SK-N-SH (cell line): ENCODE data around the gene TLDC2. TPM values are rescaled to one million over a fixed set of nuclear protein-coding genes. Genes with fewer than 3 reads are reported as not detected.
"Not testable (repeated sequence)": the region's sequence is repeated elsewhere in the genome, so short reads cannot be mapped to it uniquely, and the experiment has no call there.

Experiments
- CTCF ChIA-PET: fragments of 300-600, 350-600 bp; formaldehyde crosslinking; extraction: SDS; loops from one replicate; lab custom pipeline; 2021; lab: Yijun Ruan, JAX
- POLR2A ChIA-PET: fragments of 350-600 bp; sonication (Branson Sonifier 250); formaldehyde crosslinking; extraction: SDS; loops from one replicate; lab custom pipeline; 2020; ENCODE audit warnings: antibody characterized with exemption, inconsistent platforms; lab: Yijun Ruan, JAX
- DNase-seq: peaks from one replicate; pipeline ENCODE4 v3.0.0; 2012
- H2AFZ ChIP-seq: fragments of 200-600 bp; sonication (generic); 2 replicates; pipeline ENCODE4 v1.8.1; 2016; ENCODE audit warnings: antibody characterized with exemption, mild to moderate bottlenecking, low read depth
- H3F3A ChIP-seq: fragments of 200-600 bp; sonication (generic); replicated peaks from 2 replicates; pipeline ENCODE3; 2016; ENCODE audit warnings: antibody characterized with exemption, mild to moderate bottlenecking; ENCODE audit not compliant: insufficient read depth
- H3K27ac ChIP-seq, 2 experiments: fragments of 200-500 bp in 1 of 2; fragments of 200-600 bp in 1 of 2; sonication (Bioruptor generic) in 1 of 2; sonication (generic), shearing (Covaris generic) in 1 of 2; 2 replicates each; pipeline versions ENCODE4 v1.5.1 to v1.6.1; 2014 to 2016; ENCODE audit warnings: low read depth in 2 of 2, inconsistent platforms in 1 of 2, low read length in 1 of 2, mild to moderate bottlenecking in 1 of 2, mixed read lengths in 1 of 2
- H3K27me3 ChIP-seq: fragments of 200-600 bp; sonication (generic), shearing (Covaris generic); 2 replicates; pipeline ENCODE4 v1.6.1; 2016; ENCODE audit warnings: mixed run types; ENCODE audit not compliant: insufficient read depth
- H3K36me3 ChIP-seq, 2 experiments: fragments of 200-500 bp in 1 of 2; fragments of 200-600 bp in 1 of 2; sonication (Bioruptor generic) in 1 of 2; sonication (generic) in 1 of 2; replicated peaks in 1 of 2; 2 replicates each; pipeline versions ENCODE3 to v1.5.1; 2014 to 2016; ENCODE audit warnings: low read length in 1 of 2, mild to moderate bottlenecking in 1 of 2; ENCODE audit not compliant: insufficient read depth in 2 of 2, control insufficient read depth in 1 of 2
- H3K4me1 ChIP-seq, 2 experiments: fragments of 200-500 bp in 1 of 2; fragments of 200-600 bp in 1 of 2; sonication (Bioruptor generic) in 1 of 2; sonication (generic), shearing (Covaris generic) in 1 of 2; 2 replicates each; pipeline versions ENCODE4 v1.5.1 to v1.6.1; 2014 to 2016; ENCODE audit warnings: low read depth in 1 of 2, low read length in 1 of 2, mixed run types in 1 of 2; ENCODE audit not compliant: insufficient read depth in 2 of 2, control insufficient read depth in 1 of 2
- H3K4me2 ChIP-seq: fragments of 200-600 bp; sonication (generic), shearing (Covaris generic); 2 replicates; pipeline ENCODE4 v1.6.1; 2017; ENCODE audit warnings: mixed run types
- H3K4me3 ChIP-seq, 2 experiments: fragments of 200-500 bp in 1 of 2; fragments of 200-600 bp in 1 of 2; sonication (Bioruptor generic) in 1 of 2; sonication (generic), shearing (Covaris generic) in 1 of 2; 2 replicates each; pipeline versions ENCODE4 v1.5.1 to v1.8.1; 2014 to 2016; ENCODE audit warnings: low read depth in 2 of 2, inconsistent platforms in 1 of 2, low read length in 1 of 2, mild to moderate bottlenecking in 1 of 2, mixed read lengths in 1 of 2, moderate library complexity in 1 of 2
- H3K79me2 ChIP-seq: fragments of 200-600 bp; sonication (generic); 2 replicates; pipeline ENCODE4 v1.8.1; 2017; ENCODE audit warnings: mild to moderate bottlenecking; ENCODE audit not compliant: insufficient read depth
- H3K9ac ChIP-seq: fragments of 200-600 bp; sonication (generic); 2 replicates; pipeline ENCODE4 v1.6.1; 2017; ENCODE audit warnings: mixed run types
- H3K9me2 ChIP-seq: fragments of 200-600 bp; sonication (generic); 2 replicates; pipeline ENCODE4 v1.6.1; 2017; ENCODE audit warnings: mixed run types
- H3K9me3 ChIP-seq: fragments of 200-600 bp; sonication (generic); 2 replicates; pipeline ENCODE4 v1.6.1; 2017; ENCODE audit warnings: mixed run types, mild to moderate bottlenecking, moderate library complexity
- H4K20me1 ChIP-seq: fragments of 200-600 bp; sonication (generic); 2 replicates; pipeline ENCODE4 v1.6.1; 2017; ENCODE audit warnings: mild to moderate bottlenecking, mixed run types; ENCODE audit not compliant: insufficient read depth
- CHD2 ChIP-seq: fragments of 150-350 bp; IDR thresholded peaks from 2 replicates; pipeline ENCODE4 v1.6.1; 2018; ENCODE audit warnings: low read length; ENCODE audit not compliant: partially characterized antibody
- ELF1 ChIP-seq: IDR thresholded peaks from 2 replicates; pipeline ENCODE4 v1.4.0; 2012
- EP300 ChIP-seq, 2 experiments: IDR thresholded peaks; 2 replicates each; pipeline versions ENCODE4 v1.4.0 to v1.6.1; 2012; ENCODE audit warnings: borderline replicate concordance in 1 of 2, low read depth in 1 of 2, low read length in 1 of 2
- FOSL2 ChIP-seq: IDR thresholded peaks from 2 replicates; pipeline ENCODE4 v1.4.0; 2012; ENCODE audit warnings: low read depth, mild to moderate bottlenecking, moderate library complexity, borderline replicate concordance
- FOXM1 ChIP-seq: IDR thresholded peaks from 2 replicates; pipeline ENCODE4 v1.4.0; 2012; ENCODE audit warnings: low read depth, mild to moderate bottlenecking
- GATA2 ChIP-seq: sonication (generic); formaldehyde crosslinking; IDR thresholded peaks from 2 replicates; pipeline ENCODE4 v1.5.0; 2020; ENCODE audit warnings: mild to moderate bottlenecking, missing genetic modification reagents
- MXI1 ChIP-seq: IDR thresholded peaks from 2 replicates; pipeline ENCODE4 v1.6.1; 2012; ENCODE audit warnings: mild to moderate bottlenecking, low read depth, low read length, improper control_type of control experiment
- NFIC ChIP-seq: IDR thresholded peaks from 2 replicates; pipeline ENCODE4 v1.4.0; 2012; ENCODE audit warnings: borderline replicate concordance
- NRF1 ChIP-seq: IDR thresholded peaks from 2 replicates; pipeline ENCODE4 v1.6.1; 2012; ENCODE audit warnings: low read depth, mild to moderate bottlenecking, low read length
- PBX3 ChIP-seq: IDR thresholded peaks from 2 replicates; pipeline ENCODE4; 2012
- POLR2AphosphoS5 ChIP-seq: IDR thresholded peaks from 2 replicates; pipeline ENCODE4 v1.6.1; 2012; ENCODE audit warnings: low read depth, low read length
- RAD21 ChIP-seq: IDR thresholded peaks from 2 replicates; pipeline ENCODE4 v1.6.1; 2012; ENCODE audit warnings: mild to moderate bottlenecking, low read length
- RCOR1 ChIP-seq: fragments of 150-350 bp; IDR thresholded peaks from 2 replicates; pipeline ENCODE4 v1.6.1; 2017; ENCODE audit warnings: antibody characterized with exemption, low read length
- RFX5 ChIP-seq: IDR thresholded peaks from 2 replicates; pipeline ENCODE4 v1.6.1; 2012; ENCODE audit warnings: mild to moderate bottlenecking, improper control_type of control experiment, low read length
- TCF12 ChIP-seq: IDR thresholded peaks from 2 replicates; pipeline ENCODE4 v1.4.0; 2012
- TEAD4 ChIP-seq: IDR thresholded peaks from 2 replicates; pipeline ENCODE4 v1.4.0; 2012; ENCODE audit warnings: mild to moderate bottlenecking, borderline replicate concordance; ENCODE audit not compliant: insufficient read depth
- USF2 ChIP-seq: fragments of 150-350 bp; IDR thresholded peaks from 2 replicates; pipeline ENCODE4 v1.6.1; 2017; ENCODE audit warnings: antibody characterized with exemption, low read length, low read depth, borderline replicate concordance
- ZBTB33 ChIP-seq: IDR thresholded peaks from 2 replicates; pipeline ENCODE4 v1.4.0; 2012; ENCODE audit warnings: low read depth, borderline replicate concordance
- WGBS: methylation state at CpG from one replicate; pipeline ENCODE4 v1.1.6; 2017; ENCODE audit warnings: low lambda C conversion rate; 5-methylcytosine and 5-hydroxymethylcytosine counted together
- polyA plus RNA-seq, 3 experiments: library from polyadenylated mRNA; depleted of rRNA; stranded (reverse); fragments of >200 nt; gene quantifications; 2 replicates each; pipeline ENCODE4 v1.2.3, GENCODE V29; 2012

TLDC2 gene
- polyA plus RNA-seq, 1 of the 3 experiments (the other 2 are of a cell fraction), result 0.02 TPM

GRCh38 chr20:36936761-36937401, 60.9 kb downstream of the TLDC2 start:
- WGBS, result 94% methylated on average over 9 of the region's 9 CpGs
- H3K4me2 ChIP-seq, POLR2A ChIA-PET: not testable (repeated sequence)

GRCh38 chr20:36937402-36937770, 61.4 kb downstream of the TLDC2 start:
- no peak for DNase-seq
- H4K20me1 ChIP-seq, result no peaks in the 10 kb centered on the region
- H3K27me3 ChIP-seq, result no peaks in the 10 kb centered on the region
- no peaks in the 10 kb centered on the region for H3K9me3 ChIP-seq
- H3K79me2 ChIP-seq, result no peaks in the 10 kb centered on the region
- POLR2A ChIA-PET, result no interaction called here
- no peaks in the 10 kb centered on the region for H3K36me3 ChIP-seq
- H3K4me2 ChIP-seq, result no peak overlapping the region
- no peak overlapping the region for H3K27ac ChIP-seq
- H3F3A ChIP-seq, result peaks cover 11% of the 10 kb centered on the region
- CTCF ChIA-PET, result no interaction called here
- H3K4me3 ChIP-seq, result no peak overlapping the region
- H3K9ac ChIP-seq, result no peak overlapping the region
- no peaks in the 10 kb centered on the region for H3K9me2 ChIP-seq
- H2AFZ ChIP-seq, result no peak overlapping the region
- no peak for TF ChIP-seq RAD21
- no peak for TF ChIP-seq TEAD4
- TF ChIP-seq MXI1, result no peak
- TF ChIP-seq FOXM1, result no peak
- no peak for TF ChIP-seq PBX3
- no peak for TF ChIP-seq NRF1
- no peak for TF ChIP-seq USF2
- TF ChIP-seq POLR2AphosphoS5, result no peak
- no peak for TF ChIP-seq NFIC
- TF ChIP-seq ZBTB33, result no peak
- TF ChIP-seq RCOR1, result no peak
- no peak for TF ChIP-seq EP300 (IDR thresholded peaks at IDR 0.05; ENCODE audit: borderline replicate concordance in 1 of 2, low read depth in 1 of 2, low read length in 1 of 2)
- no peak for TF ChIP-seq CHD2
- TF ChIP-seq ELF1, result no peak
- no peak for TF ChIP-seq TCF12
- no peak for TF ChIP-seq GATA2 (CRISPR knock-in tag)
- TF ChIP-seq RFX5, result no peak
- no peak for TF ChIP-seq FOSL2
- peaks cover 0 to 5% of the 10 kb centered on the region in 2 experiments; a peak in 2 of 4 replicates for H3K4me1 ChIP-seq

More at GRCh38 chr20:36936761-36937401, 60.9 kb downstream of the TLDC2 start:
- DNase-seq, H3K27ac ChIP-seq, H2AFZ ChIP-seq, H3K36me3 ChIP-seq, H3K9ac ChIP-seq, H4K20me1 ChIP-seq, CTCF ChIA-PET, H3K27me3 ChIP-seq, H3K4me1 ChIP-seq, H3K9me2 ChIP-seq, H3K79me2 ChIP-seq, H3K9me3 ChIP-seq, H3K4me3 ChIP-seq: not testable (repeated sequence)
- peaks cover 11% of the 10 kb centered on the region for H3F3A ChIP-seq
